Measurements from ENCODE around the gene KLHL22. TPM values are rescaled to one million over a fixed set of nuclear protein-coding genes. Genes with fewer than 3 reads are reported as not detected.
"Not testable (repeated sequence)": the region's sequence is repeated elsewhere in the genome, so short reads cannot be mapped to it uniquely, and the experiment has no call there.

KLHL22 gene
- total and polyA plus RNA-seq, 2 experiments from 2014 or later = 33.8 to 55.0 TPM

DNA sequence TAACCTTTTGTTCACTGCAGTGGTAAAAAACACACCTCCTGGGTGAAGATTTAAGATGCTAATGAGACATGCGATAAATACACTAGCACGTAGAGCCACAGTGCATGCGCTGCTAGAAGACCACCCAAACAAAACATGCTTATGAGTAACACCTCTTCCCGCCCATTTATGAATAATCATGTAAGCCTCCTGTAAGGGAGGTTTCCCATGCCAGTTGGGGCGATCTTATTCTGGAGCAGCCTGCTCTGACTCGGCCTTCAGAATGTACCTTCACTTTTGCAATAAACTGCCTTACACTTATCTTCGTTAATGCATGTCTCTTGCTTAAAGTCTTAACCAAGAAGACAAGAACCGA is 39.9 kb downstream of the KLHL22 start:
- Histone ChIP-seq H3K27me3 (no peaks in the 10 kb centered on the region), H3K9me3 (ENCODE audit: low read depth) (no peaks in the 10 kb centered on the region), H3K27ac (no peak overlapping the region), H3K4me1 (ENCODE audit: low read depth) (no peaks in the 10 kb centered on the region), H3K36me3 (no peaks in the 10 kb centered on the region), H3K4me3 (no peak overlapping the region)
- DNase-seq (ENCODE audit: low read depth in 1 of 2, low spot score in 1 of 2) = no peak
- TF ChIP-seq, protein P1, sequence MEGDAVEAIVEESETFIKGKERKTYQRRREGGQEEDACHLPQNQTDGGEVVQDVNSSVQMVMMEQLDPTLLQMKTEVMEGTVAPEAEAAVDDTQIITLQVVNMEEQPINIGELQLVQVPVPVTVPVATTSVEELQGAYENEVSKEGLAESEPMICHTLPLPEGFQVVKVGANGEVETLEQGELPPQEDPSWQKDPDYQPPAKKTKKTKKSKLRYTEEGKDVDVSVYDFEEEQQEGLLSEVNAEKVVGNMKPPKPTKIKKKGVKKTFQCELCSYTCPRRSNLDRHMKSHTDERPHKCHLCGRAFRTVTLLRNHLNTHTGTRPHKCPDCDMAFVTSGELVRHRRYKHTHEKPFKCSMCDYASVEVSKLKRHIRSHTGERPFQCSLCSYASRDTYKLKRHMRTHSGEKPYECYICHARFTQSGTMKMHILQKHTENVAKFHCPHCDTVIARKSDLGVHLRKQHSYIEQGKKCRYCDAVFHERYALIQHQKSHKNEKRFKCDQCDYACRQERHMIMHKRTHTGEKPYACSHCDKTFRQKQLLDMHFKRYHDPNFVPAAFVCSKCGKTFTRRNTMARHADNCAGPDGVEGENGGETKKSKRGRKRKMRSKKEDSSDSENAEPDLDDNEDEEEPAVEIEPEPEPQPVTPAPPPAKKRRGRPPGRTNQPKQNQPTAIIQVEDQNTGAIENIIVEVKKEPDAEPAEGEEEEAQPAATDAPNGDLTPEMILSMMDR (IDR thresholded peaks at IDR 0.05; ENCODE audit: low read depth, low read length) = no peak

DNA sequence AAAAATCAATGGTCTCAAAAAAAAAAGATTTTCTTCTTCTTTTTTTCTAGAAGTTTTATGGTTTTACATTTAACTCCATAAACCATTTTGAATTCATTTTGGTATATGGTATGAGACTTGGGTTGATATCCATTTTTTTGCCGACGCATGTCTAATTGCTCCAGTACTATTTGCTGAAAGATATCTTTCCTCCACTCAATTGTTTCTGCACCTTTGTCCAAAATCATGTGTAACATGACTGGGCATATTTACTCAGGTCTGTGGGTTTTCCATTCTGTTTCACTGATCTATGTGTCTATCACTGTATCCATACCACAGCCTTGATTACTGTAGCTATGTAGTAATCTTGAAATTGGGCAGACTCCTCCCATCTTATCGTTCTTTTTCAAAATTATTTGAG is 42.4 kb downstream of the KLHL22 start:
- Histone ChIP-seq H3K27ac (no peak overlapping the region), H3K27me3 (no peaks in the 10 kb centered on the region), H3K4me3 (no peak overlapping the region), H3K9me3 (ENCODE audit: low read depth) (no peaks in the 10 kb centered on the region), H3K4me1 (ENCODE audit: low read depth) (no peaks in the 10 kb centered on the region), H3K36me3 (no peaks in the 10 kb centered on the region)
- TF ChIP-seq, protein P1 (IDR thresholded peaks at IDR 0.05; ENCODE audit: low read depth, low read length) = no peak
- no peak for DNase-seq (ENCODE audit: low read depth in 1 of 2, low spot score in 1 of 2)

DNA sequence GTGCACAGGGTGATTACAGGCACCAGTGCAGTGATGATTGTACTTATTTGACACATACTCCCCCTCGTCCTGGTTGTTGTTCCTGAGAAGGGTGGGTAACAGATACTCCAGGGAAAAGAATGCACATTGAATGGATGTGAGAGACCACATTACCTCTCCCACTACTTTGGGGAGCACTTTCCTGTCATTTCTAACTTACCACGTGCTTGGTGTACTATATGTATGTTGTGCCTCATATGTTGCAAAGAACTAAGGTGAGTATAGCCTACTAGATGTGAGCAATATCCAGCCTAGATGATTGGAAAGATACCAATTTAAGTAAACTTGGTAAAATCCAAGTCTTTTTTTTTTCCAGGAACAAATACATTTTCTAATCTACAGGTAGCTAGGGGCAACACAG is 43.7 kb downstream of the KLHL22 start:
- no peak for DNase-seq (ENCODE audit: low read depth in 1 of 2, low spot score in 1 of 2)
- Histone ChIP-seq H3K27me3 (no peaks in the 10 kb centered on the region), H3K4me3 (no peak overlapping the region), H3K27ac (no peak overlapping the region), H3K9me3 (ENCODE audit: low read depth) (no peaks in the 10 kb centered on the region), H3K36me3 (no peaks in the 10 kb centered on the region), H3K4me1 (ENCODE audit: low read depth) (no peaks in the 10 kb centered on the region)
- TF ChIP-seq, protein P1 (IDR thresholded peaks at IDR 0.05; ENCODE audit: low read depth, low read length) = no peak

DNA sequence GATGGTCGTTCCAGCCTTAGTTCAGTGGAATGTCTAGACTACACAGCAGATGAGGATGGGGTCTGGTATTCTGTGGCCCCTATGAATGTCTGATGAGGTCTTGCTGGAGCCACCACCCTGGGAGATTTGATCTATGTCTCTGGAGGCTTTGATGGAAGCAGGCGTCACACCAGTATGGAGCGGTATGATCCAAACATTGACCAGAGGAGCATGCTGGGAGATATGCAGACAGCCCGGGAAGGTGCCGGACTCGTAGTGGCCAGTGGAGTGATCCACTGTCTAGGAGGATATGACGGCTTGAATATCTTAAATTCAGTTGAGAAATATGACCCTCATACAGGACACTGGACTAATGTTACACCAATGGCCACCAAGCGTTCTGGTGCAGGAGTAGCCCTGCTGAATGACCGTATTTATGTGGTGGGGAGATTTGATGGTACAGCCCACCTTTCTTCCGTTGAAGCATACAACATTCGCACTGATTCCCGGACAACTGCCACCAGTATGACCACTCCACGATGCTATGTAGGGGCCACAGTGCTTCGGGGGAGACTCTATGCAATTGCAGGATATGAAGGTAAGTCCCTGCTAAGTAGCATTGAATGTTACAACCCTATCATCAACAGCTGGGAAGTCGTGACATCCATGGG is 44.3 kb downstream of the KLHL22 start:
- not testable (repeated sequence) for H3K4me1 ChIP-seq (ENCODE audit: low read depth); DNase-seq (ENCODE audit: low read depth in 1 of 2, low spot score in 1 of 2); H3K4me3 ChIP-seq; H3K9me3 ChIP-seq (ENCODE audit: low read depth); H3K27me3 ChIP-seq; H3K36me3 ChIP-seq; H3K27ac ChIP-seq

DNA sequence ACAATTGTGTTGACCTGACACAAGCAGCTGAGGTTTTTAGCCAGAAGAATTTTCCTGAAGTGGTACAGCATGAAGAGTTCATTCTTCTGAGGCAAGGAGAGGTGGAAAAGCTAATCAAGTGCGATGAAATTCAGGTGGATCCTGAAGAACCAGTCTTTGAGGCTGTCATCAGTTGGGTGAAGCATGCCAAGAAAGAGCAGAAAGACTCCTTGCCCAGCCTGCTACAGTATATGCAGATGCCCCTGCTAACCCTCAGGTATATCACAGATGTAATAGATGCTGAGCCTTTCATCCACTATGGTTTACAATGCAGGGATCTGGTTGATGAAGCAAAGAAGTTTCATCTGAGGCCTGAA is 45.1 kb downstream of the KLHL22 start:
- Histone ChIP-seq H3K36me3 (peaks cover 7% of the 10 kb centered on the region), H3K4me1 (ENCODE audit: low read depth) (no peaks in the 10 kb centered on the region), H3K4me3 (no peak overlapping the region), H3K9me3 (ENCODE audit: low read depth) (no peaks in the 10 kb centered on the region), H3K27ac (no peak overlapping the region), H3K27me3 (no peaks in the 10 kb centered on the region)
- TF ChIP-seq, protein P1 (IDR thresholded peaks at IDR 0.05; ENCODE audit: low read depth, low read length) = no peak
- no peak for DNase-seq (ENCODE audit: low read depth in 1 of 2, low spot score in 1 of 2)

DNA sequence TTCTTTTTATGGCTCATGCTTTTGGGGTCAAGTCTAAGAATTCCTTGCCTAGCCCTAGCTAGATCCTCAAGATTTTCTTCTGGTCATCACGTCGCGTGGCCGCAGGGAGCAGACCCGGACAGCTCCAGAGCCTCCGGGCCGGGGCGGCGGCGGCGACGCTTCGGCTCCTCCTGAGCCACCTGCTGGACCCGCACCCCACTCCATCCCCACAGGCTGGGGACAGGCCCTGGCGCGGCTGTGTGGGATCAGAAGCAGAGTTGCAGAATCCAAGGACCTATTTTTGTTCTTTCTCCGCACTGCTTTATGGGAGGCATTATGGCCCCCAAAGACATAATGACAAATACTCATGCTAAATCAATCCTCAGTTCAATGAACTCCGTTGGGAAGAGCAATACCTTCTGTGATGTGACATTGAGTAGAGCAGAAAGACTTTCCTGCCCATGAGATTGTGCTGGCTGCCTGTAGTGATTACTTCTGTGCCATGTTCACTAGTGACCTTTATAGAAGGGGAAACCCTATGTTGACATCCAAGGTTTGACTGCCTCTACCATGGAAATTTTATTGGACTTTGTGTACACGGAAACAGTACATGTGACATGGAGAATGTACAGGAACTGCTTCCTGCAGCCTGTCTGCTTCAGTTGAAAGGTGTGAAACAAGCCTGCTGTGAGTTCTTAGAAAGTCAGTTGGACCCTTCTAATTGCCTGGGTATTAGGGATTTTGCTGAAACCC is 45.6 kb downstream of the KLHL22 start:
- H3K4me1 ChIP-seq (ENCODE audit: low read depth) = no peaks in the 10 kb centered on the region
- no peak for DNase-seq (ENCODE audit: low read depth in 1 of 2, low spot score in 1 of 2)
- H3K27ac ChIP-seq = no peak overlapping the region
- H3K9me3 ChIP-seq (ENCODE audit: low read depth) = no peaks in the 10 kb centered on the region
- peaks cover 11% of the 10 kb centered on the region for H3K36me3 ChIP-seq
- TF ChIP-seq, protein P1 (IDR thresholded peaks at IDR 0.05; ENCODE audit: low read depth, low read length) = no peak
- H3K4me3 ChIP-seq = no peak overlapping the region
- H3K27me3 ChIP-seq = no peaks in the 10 kb centered on the region
